CD14-positive monocyte (primary cell): Measurements from ENCODE around the gene DDAH1. TPM values are rescaled to one million over a fixed set of nuclear protein-coding genes. Genes with fewer than 3 reads are reported as not detected.

Experiments used
- DNase-seq, 3 donors: peaks; one replicate each; pipeline ENCODE4 v3.0.0-alpha.2; 2011 to 2022
- H2AFZ ChIP-seq: 2 replicates; pipeline ENCODE4 v1.6.0; 2012; ENCODE audit warnings: mild to moderate bottlenecking, low read depth, low read length, inconsistent platforms; ENCODE audit not compliant: insufficient read depth, poor library complexity, severe bottlenecking
- H3K27ac ChIP-seq, 2 donors: 1 replicate in 1 of 2; 2 replicates in 1 of 2; pipeline ENCODE4 v1.5.1; 2012 to 2013; ENCODE audit warnings: low read length in 2 of 2, control low read depth in 1 of 2, inconsistent platforms in 1 of 2, low read depth in 1 of 2, mild to moderate bottlenecking in 1 of 2
- H3K27me3 ChIP-seq, 2 donors: one replicate each; pipeline versions ENCODE4 v1.6.0 to v1.6.1; 2011 to 2013; ENCODE audit warnings: low read length in 2 of 2; ENCODE audit not compliant: control insufficient read depth in 2 of 2, insufficient read depth in 2 of 2
- H3K36me3 ChIP-seq, 2 donors: replicated peaks in 1 of 2; 1 replicate in 1 of 2; 2 replicates in 1 of 2; pipeline versions ENCODE4 v1.5.1 to v1.6.1; 2012 to 2013; ENCODE audit warnings: low read length in 2 of 2, control low read depth in 1 of 2, inconsistent platforms in 1 of 2, mild to moderate bottlenecking in 1 of 2; ENCODE audit not compliant: insufficient read depth in 2 of 2, control insufficient read depth in 1 of 2
- H3K4me1 ChIP-seq, 2 donors: 1 replicate in 1 of 2; 2 replicates in 1 of 2; pipeline versions ENCODE4 v1.5.1 to v1.6.1; 2012 to 2013; ENCODE audit warnings: low read length in 2 of 2, control low read depth in 1 of 2, inconsistent platforms in 1 of 2, mild to moderate bottlenecking in 1 of 2, moderate library complexity in 1 of 2; ENCODE audit not compliant: insufficient read depth in 2 of 2, control insufficient read depth in 1 of 2
- H3K4me2 ChIP-seq: replicated peaks from 2 replicates; pipeline ENCODE3; 2012; ENCODE audit warnings: low read length, moderate library complexity, mild to moderate bottlenecking; ENCODE audit not compliant: poor library complexity, severe bottlenecking; ENCODE audit errors: extremely low read depth
- H3K4me3 ChIP-seq, 3 experiments: fragments of 200-600 bp in 1 of 3; sonication (generic) in 1 of 3; replicated peaks in 1 of 3; 1 replicate in 2 of 3; 2 replicates in 1 of 3; pipeline ENCODE4 v1.5.1; 2011 to 2013; ENCODE audit warnings: low read length in 3 of 3, mild to moderate bottlenecking in 3 of 3, control low read depth in 2 of 3, low read depth in 2 of 3, inconsistent platforms in 1 of 3, moderate library complexity in 1 of 3
- H3K79me2 ChIP-seq: 2 replicates; pipeline ENCODE4 v1.6.0; 2012; ENCODE audit warnings: mild to moderate bottlenecking, control low read depth, inconsistent platforms, low read length, moderate library complexity; ENCODE audit not compliant: insufficient read depth
- H3K9ac ChIP-seq: 2 replicates; pipeline ENCODE4 v1.6.0; 2017; ENCODE audit warnings: low read length, mild to moderate bottlenecking; ENCODE audit not compliant: insufficient read depth, poor library complexity, severe bottlenecking
- H3K9me3 ChIP-seq, 2 donors: replicated peaks in 1 of 2; 1 replicate in 1 of 2; 2 replicates in 1 of 2; pipeline versions ENCODE4 v1.5.1 to v1.6.1; 2012 to 2013; ENCODE audit warnings: low read length in 2 of 2, control low read depth in 1 of 2; ENCODE audit not compliant: control insufficient read depth in 1 of 2, insufficient read depth in 1 of 2
- H4K20me1 ChIP-seq: 2 replicates; pipeline ENCODE4 v1.6.0; 2012; ENCODE audit warnings: mild to moderate bottlenecking, low read length, control low read depth, moderate library complexity; ENCODE audit not compliant: insufficient read depth
- H3K27ac Mint-ChIP-seq, 7 donors: one replicate each; pipeline ENCODE4 v1.8.0; 2020; ENCODE audit warnings: mild to moderate bottlenecking in 7 of 7, mixed read lengths in 7 of 7, moderate library complexity in 6 of 7, inconsistent platforms in 2 of 7
- H3K27me3 Mint-ChIP-seq, 3 donors: one replicate each; pipeline ENCODE4 v1.8.0; 2021 to 2022; ENCODE audit warnings: low read depth in 3 of 3, mild to moderate bottlenecking in 3 of 3, mixed read lengths in 3 of 3, moderate library complexity in 3 of 3, inconsistent platforms in 1 of 3
- H3K36me3 Mint-ChIP-seq, 2 donors: one replicate each; pipeline ENCODE4 v1.8.0; 2020; ENCODE audit warnings: mixed read lengths in 2 of 2, inconsistent platforms in 1 of 2, mild to moderate bottlenecking in 1 of 2
- H3K4me1 Mint-ChIP-seq: one replicate; pipeline ENCODE4 v1.8.0; 2020; ENCODE audit warnings: mild to moderate bottlenecking, mixed read lengths
- H3K4me3 Mint-ChIP-seq, 2 donors: one replicate each; pipeline ENCODE4 v1.8.0; 2020; ENCODE audit warnings: mild to moderate bottlenecking in 2 of 2, mixed read lengths in 2 of 2, moderate library complexity in 1 of 2
- H3K9me3 Mint-ChIP-seq, 7 donors: one replicate each; pipeline ENCODE4 v1.8.0; 2020 to 2022; ENCODE audit warnings: mixed read lengths in 7 of 7, mild to moderate bottlenecking in 6 of 7, moderate library complexity in 6 of 7, inconsistent platforms in 2 of 7
- CTCF ChIP-seq: fragments of 200-600 bp; IDR thresholded peaks from one replicate; pipeline ENCODE4 v1.8.0; 2022; ENCODE audit warnings: antibody characterized with exemption, mild to moderate bottlenecking
- WGBS: methylation state at CpG from one replicate; pipeline ENCODE4 v1.1.5; 2013; ENCODE audit warnings: missing lambda C conversion rate; ENCODE audit not compliant: insufficient coverage; 5-methylcytosine and 5-hydroxymethylcytosine counted together
- intact Hi-C, 2 donors: fragments of 100-400 bp; cut with micrococcal nuclease; formaldehyde crosslinking; loops; one replicate each; pipeline versions ENCODE4 v1.15.0 to v1.15.1; 2023
- polyA plus RNA-seq, 3 donors: library from polyadenylated mRNA; depleted of rRNA in 1 of 3; unstranded in 2 of 3; stranded (reverse) in 1 of 3; fragments of 300-500 nt in 2 of 3; fragments of >200 nt in 1 of 3; fragmentation: Illumina TruSeq in 2 of 3; gene quantifications; 1 replicate in 2 of 3; 2 replicates in 1 of 3; pipeline ENCODE4 v1.2.3, GENCODE V29; 2012 to 2021

The DDAH1 gene
- polyA plus RNA-seq, 3 donors: not detected

GRCh38 chr1:85427849-85428248 is 37.1 kb downstream of the DDAH1 start:
- H3K4me2 ChIP-seq: no peak overlapping the region
- no peaks in the 10 kb centered on the region for H3K79me2 ChIP-seq
- H2AFZ ChIP-seq: no peak overlapping the region
- no peak overlapping the region for H3K27ac ChIP-seq
- no peak overlapping the region for H3K9ac ChIP-seq
- Mint-ChIP-seq H3K27me3 (peaks cover 0 to 2% (median 0%) of the 10 kb centered on the region in 3 donors), H3K4me3 (no peak overlapping the region), H3K36me3 (no peaks in the 10 kb centered on the region), H3K9me3 (peaks cover 0 to 11% (median 0%) of the 10 kb centered on the region in 7 donors), H3K4me1 (peaks cover 11% of the 10 kb centered on the region), H3K27ac (peak overlapping the region in 2 of 7 donors; percentile 21 to 61)
- intact Hi-C loops: no loop called here
- no peaks in the 10 kb centered on the region for H4K20me1 ChIP-seq
- no peaks in the 10 kb centered on the region for H3K27me3 ChIP-seq
- no peaks in the 10 kb centered on the region for H3K9me3 ChIP-seq
- H3K36me3 ChIP-seq: no peaks in the 10 kb centered on the region
- H3K4me3 ChIP-seq: no peak overlapping the region
- no peak for DNase-seq
- no CpG with 5 or more reads among the region's 3 CpGs for WGBS
- TF ChIP-seq CTCF: no peak
- H3K4me1 ChIP-seq: peaks cover 0 to 3% of the 10 kb centered on the region in 2 donors

GRCh38 chr1:85427331-85427730 is 37.6 kb downstream of the DDAH1 start:
- Mint-ChIP-seq H3K9me3 (peaks cover 0 to 11% (median 0%) of the 10 kb centered on the region in 7 donors), H3K36me3 (no peaks in the 10 kb centered on the region), H3K4me3 (no peak overlapping the region), H3K27ac (no peak overlapping the region), H3K4me1 (peaks cover 11% of the 10 kb centered on the region), H3K27me3 (peaks cover 0 to 2% (median 0%) of the 10 kb centered on the region in 3 donors)
- Histone ChIP-seq H3K9me3 (no peaks in the 10 kb centered on the region), H3K4me1 (peaks cover 0 to 3% of the 10 kb centered on the region in 2 donors), H3K36me3 (no peaks in the 10 kb centered on the region), H3K4me2 (no peak overlapping the region), H3K4me3 (no peak overlapping the region), H3K9ac (no peak overlapping the region), H4K20me1 (no peaks in the 10 kb centered on the region), H3K27ac (no peak overlapping the region), H3K27me3 (no peaks in the 10 kb centered on the region), H3K79me2 (no peaks in the 10 kb centered on the region), H2AFZ (no peak overlapping the region)
- intact Hi-C loops: no loop called here
- 80% methylated on average over 1 of the region's 1 CpG for WGBS
- no peak for DNase-seq
- TF ChIP-seq CTCF: no peak
